Hematopoietic multipotent progenitor cell treated with erythropoietin and hydrocortisone succinate and interleukin-3 and kit ligand, for 4 days (in vitro differentiated cells): Measurements from ENCODE around the gene ZIC4.

Experiments
- DNase-seq: peaks from one replicate; pipeline ENCODE4 v3.0.0-alpha.2; 2015

Gene ZIC4

DNA sequence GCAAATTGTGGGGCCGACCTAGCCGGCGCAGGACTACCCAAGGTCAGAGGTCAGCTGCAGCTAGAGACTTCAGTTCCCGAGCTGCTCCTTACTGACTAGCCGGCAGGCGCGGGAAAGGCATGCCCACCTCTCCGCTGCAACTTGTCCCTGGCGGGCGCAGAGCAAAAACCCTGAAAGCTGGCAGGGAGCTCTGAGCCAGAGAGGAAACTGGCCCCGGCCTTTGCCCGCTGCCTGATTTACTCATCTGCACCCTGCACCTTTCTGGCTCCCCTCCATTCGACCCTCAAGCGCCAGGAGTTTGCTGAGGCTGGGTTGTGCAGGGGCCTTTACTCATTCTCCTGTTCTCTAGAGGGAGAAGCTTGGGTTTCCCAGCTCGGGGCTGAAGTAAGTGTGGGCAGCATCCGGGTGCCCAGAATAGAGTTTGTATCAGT, 1.5 kb downstream of the ZIC4 start:
- DNase-seq: no peak

DNA sequence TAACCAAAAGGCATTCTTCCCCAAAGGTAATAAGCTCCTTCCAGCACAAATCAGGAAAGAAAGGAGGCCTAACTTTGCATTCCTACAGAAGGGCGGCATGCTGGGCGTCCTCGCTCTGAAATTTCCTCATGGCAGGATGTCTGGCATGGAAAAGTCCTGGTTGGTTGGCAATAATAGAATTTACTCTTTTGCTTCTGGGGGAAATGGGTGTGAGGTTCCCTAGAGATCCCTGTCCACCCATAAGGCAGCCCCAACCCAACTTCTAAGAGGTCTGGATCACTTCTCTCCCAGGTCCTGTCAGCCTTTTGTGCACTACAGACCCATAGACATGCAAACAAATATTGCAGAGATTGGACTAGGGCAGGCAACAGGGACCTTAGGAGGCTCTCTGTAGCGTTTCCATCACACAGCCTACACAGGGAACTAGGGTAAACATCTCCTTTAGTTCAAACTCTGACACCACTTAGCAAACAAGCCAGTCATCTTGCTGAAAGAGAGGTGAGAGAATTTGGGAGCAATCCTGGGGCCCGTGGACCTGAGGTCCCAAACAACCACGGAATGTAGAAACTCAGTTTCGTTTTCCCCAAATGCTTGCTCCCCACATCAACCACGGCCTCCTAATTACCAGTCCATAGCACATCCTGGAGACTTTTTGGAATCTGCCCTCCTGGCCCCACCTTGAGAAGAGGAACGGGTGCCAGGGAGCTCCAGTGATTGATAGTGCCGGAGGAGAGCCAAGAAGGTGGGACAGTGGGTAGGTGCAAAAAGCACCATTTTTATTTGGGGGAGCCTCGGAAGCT, 2.1 kb downstream of the ZIC4 start:
- DNase-seq: no peak

- no peak for DNase-seq
Measured at GRCh38 chr3:147403511-147403910, 2.8 kb downstream of the ZIC4 start.

DNA sequence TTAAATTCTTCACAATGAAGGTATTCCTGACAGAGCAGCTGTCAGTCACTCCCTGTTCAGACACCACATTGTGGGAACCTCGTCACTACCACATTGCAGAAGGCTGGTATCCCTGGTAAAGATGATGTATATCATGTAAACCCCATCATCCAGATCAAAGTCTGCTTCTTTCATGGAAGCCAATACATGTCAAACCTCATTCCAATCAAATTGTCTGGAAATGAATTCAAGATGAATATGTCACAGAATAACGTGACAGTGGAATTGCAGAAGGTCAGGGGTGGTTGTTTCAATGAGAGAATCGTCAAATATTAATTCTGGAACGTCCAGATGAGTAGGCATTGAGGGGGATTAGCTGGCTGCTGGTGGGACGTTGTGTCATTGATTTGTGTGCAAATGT, 4.2 kb downstream of the ZIC4 start:
- DNase-seq: no peak

DNA sequence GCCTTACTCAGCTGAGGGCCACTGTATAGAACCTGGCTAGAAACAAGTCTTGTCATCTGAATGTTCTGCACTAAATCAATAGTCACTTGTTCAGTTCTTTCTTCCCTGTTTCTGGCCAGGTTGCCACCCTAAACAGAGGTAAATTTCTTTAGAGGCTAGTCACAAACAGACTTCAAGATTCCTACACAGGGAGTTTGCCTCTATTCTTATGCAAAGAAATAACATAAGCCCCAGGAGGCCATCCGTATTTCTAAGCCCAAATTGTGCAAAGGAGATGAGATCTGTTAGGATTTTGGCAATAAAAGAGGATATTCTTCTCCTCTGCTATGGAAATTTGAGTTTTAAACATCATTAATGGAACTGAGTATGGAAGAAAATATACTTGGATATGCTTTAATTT, 4.9 kb downstream of the ZIC4 start:
- DNase-seq: no peak

- DNase-seq: no peak
Measured at GRCh38 chr3:147400999-147401398, 5.3 kb downstream of the ZIC4 start.

DNA sequence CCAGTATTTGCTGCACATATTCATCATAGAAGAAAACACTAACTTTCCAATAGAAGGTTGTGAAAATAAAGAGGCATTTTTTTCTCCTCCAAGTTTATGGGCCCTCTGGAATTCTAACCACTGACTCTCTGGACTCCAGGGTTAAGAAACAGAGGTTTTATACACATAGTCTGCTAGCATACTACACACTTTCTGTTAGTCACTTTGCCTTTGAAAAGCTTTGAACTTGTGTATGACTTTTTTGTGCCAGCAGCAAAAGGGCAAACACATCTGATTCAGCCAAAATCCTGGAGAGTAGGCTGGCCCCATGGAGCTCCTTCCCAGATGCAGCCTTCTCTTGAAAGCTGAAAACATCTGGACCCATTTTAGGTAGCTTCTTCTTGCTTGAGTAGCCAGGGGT, 6.2 kb downstream of the ZIC4 start:
- DNase-seq: no peak

DNA sequence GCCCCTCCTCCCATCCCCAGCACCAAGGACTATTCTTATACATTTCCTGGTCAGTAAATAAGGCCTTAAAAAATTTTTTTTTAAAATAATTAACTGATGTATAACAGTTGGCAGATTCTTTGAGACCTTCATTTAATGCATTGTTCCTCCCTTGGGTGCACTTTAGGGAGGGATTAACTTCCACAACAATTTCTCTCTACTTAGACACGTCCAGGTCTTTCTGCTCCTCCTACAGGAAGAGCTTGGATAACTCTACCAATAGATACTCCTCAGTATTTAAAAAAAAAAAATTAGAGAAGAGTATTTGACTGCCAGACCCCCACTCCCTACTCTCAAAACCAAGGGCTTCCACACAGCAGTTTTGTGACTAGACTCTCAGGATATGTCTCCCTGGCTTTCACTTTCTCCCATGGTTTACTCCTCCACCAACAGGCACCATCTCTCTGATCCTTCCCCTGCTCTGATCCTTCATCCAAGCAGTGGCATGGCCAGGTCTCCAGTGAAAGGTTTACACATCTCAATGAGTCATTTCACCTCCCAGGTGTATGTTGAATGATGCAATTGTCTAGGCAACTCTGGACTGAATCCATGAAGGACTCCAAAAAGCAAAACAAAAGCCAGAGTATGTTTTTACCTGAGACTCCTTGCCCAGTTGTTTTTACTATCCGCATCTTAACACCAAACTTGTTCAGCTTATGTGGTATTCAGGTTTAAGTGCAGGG, 7.4 kb downstream of the ZIC4 start:
- DNase-seq: no peak

DNA sequence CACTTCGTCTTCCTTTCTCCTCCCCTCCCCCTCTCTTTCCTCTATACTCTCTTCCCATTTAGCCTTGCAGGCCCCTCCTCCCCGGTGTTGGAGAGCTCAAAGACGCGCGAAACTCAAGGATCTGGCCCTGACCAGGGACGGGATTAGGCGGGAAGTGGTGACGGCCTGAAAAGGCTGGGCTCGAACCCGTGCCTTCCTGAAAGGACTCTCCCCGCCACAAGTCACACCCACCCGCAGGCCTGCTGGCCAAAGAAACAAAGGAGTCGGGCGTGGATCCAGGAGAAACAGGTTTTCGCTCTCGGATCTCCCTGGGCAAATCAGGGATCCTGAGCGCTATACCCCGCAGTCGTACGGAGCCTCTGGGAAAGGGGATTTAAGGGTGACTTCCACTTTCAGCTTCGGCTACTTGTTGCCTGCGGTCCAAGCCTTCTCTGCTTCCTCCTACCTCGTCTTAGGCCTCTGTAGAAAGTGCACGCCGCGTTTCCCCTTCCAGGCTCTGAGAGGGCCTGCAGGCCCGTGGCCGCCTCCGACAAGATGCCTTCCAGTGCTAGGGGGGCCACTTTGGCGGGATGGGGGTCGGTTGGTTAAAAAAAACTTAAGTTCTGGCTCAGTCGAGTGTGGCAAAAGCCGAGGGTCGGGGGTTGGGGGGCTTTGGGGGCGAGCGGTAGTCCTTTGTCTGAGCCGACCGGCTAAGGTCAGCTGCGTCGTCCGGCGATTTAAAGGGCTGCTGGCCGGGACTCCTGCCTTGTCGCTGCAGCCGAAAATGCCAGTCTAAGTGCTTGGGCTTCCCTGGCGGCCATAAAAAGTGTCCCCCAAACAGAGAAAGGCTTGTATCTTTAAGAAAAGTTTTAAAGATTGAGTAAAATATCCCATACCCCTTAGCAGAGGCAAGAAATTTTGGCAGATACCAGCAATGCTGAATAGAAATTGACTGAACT, 8.2 kb downstream of the ZIC4 start:
- DNase-seq: no peak

DNA sequence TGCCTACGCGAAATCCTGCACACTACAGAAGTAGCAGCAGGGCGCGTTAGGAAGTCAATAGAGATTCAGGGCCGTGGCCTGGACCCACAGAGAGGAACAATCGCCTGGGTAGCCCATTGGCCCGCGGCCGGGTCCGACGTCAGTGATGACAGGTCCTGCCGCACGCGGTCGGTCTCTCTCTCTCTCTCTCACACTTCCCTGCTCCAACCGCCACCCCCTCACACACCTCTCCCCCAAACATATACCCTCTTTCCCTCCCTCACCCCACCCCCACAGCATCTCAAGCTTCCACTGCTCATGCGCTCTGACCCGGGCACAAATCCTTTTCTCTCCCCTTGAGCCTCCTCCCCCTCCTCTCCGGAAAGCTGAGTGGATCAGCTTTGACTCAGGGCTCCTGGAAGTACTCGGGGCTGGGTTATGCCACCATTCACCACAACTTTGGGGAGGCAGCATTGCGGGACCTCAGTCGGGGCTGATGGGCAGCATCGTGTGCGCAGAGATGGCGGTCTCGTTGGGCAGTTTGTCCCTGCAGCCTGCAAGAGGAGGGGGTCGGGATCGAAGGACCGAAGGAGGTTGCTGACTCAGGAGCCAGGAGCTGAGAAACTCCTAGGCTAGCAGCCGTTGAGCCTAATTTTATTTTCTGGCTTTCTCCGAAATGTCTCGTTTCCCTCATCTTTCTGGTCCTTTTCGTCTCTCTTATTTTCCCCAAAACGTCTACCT, 9.0 kb downstream of the ZIC4 start:
- no peak for DNase-seq

DNA sequence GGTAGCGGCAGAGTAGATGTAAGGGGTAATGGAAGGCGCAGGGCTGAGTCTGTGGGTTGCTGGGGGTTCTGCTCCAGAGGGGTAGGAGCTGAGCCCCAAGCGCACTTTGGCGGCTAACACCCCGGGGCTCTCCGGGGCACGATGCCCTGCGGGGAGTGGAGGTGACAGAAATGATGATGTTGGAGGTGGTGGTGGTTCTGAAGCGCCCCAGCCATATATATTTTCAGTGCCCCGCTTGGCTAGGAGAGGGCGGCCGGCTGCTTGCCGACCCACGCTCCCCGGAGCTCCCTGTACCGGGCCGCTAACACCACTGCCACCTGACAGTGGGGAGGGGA, 9.7 kb downstream of the ZIC4 start:
- no peak for DNase-seq

DNA sequence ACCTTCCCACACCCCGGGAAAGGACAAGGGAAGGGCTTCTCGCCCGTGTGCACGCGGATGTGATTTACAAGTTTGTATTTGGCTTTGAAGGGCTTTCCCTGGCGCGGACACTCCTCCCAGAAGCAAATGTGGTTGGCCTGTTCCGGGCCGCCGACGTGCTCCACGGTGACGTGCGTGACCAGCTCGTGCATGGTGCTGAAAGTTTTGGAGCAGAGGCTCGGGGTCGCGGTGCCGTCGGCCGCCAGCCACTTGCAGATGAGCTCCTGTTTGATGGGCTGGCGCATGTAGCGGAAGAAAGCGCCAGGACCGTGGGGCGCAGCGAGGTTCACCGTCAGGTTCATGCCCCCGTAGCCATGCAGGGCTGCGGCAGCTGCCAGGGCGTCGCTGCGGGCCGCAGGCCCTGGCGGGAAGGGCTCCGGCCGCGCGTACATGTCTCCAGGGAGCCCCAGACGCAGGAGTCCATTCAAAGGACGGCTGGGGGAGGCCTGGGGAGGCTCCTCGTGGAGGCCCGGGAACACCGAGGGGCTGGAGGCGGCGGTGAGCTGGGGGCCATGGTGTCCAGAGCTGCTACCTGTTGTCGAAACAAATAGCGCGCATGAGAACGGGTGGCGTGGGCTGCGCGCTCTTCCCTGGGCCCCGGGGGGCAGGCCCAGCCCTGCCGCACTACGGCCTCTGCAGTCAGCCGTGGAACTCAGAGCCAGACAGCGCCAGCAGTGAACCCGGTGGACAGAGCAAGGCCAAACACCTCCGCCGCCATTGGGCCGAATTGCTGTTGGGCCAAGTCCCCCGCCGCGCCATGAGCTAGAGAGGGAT, 10.2 kb downstream of the ZIC4 start:
- no peak for DNase-seq

DNA sequence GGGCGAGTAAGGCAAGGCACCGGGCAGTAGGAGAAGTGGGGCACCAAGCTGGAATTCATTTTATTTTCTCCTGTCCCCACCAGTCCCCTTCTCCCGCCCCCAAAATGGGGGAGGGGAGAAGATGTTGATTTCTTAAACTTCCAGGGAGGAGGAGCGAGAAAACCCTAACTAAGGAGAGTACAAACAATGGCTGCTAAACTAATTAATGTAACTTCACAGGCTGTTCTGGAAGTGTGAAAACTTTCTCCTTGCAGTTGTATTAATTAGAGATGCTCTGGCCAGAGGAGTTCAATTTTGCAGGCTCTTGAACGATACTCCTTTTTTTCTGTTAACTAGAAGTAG, 11.5 kb downstream of the ZIC4 start:
- no peak for DNase-seq

- DNase-seq: no peak
Measured at GRCh38 chr3:147393943-147394883, 12.1 kb downstream of the ZIC4 start.

- DNase-seq: no peak
Measured at GRCh38 chr3:147393261-147393942, 12.9 kb downstream of the ZIC4 start.

DNA sequence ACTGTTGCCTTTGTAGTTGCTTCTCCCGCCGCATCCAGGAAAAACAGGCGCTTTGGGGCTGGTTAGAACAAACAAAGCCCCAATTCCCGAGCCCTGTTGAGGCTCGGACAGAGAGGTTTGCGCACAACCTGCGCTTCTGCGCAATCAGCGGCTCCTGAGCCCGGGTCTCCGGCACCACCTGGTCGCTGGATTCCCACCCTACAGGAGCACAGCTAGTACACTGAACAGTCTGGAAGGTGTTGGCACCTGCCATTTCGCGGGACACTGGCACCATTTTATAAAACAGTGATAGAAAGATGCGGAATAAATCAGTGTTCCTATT, 13.8 kb downstream of the ZIC4 start:
- DNase-seq: no peak

DNA sequence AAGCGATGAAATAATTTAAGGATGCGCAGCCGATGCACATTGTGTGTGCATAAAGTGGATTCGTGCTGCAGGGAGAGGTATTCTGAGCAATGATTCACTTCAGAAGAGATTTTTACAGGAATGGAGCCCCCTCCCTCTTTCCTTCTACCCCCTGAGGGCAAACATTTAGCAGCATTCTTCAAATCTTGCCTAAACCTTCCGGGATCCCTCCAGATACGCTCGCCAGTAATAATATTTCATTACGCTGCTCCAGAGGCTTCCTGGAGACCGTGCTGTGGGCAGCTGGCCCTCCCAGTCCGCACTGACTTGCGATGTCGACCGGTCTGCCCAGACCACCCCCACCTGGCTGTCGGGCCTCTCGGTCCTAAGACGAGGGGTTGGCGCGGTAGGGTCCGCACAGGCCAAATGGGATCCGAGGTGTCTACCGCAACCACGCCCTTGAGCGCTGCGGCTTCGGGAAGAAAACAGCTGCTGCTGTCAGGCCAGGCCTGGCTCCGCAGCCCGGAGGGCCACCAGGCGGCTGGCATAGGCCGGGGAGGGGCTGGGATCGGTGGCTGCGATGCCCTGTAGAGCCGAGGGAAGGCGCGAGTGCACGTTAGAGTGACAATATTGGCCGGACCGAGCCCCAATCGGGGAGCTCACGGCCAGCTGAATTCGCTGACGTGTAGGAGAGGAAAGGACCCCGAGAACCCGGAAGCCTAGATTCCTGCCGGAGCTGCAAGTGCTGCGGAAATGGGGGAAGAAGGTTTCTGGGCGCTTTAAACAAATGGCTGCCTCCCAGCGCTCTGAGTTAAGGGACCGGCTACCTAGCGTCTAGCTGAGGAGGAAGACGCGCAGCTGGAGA, 14.3 kb downstream of the ZIC4 start:
- DNase-seq: no peak

DNA sequence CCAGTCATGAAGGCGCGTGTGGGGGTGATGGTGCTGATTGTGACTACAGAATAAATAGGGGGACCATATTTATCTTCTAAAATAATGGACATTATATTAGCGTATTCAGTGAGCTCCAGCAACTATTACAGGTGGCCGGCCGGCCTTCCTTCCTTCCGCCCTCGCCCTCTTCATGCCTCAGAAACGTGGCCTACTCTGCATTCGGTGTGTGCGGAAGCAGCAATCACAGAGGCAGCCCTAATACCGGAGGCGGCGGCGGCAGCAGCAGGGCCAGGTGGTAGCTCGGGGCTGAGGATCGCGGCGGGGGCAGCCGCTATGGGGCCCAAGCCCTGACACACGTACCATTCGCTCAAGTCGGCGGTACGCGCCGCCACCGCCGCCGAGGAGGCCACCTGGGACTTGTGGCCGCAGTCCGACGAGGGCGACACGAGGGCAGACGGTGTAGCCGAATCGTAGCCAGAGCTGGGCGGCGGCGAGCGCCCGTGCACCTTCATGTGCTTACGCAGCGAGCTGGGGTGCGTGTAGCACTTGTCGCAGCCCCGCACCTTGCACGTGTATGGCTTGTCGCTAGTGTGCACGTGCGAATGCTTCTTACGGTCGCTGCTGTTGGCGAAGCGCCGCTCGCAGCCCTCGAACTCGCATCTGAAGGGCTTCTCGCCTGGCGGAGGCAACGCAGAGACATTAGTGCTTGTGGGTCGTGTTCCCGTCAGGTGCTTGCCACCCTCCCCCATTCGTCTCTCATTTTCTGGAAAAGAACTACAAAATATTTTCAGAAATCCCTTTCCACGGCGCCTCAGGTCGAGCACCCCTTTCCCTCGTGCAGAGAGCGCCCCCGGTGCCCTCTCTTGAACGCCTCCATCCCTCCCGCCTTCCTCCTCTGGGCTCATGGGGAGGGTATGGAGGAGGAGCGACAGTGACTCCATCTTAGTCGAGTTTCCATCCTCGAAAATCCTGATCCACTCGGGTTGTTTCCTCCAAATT, 15.5 kb downstream of the ZIC4 start:
- no peak for DNase-seq
